Ovary (tissue), 9 donors: ENCODE data around the gene TMPRSS3. TPM values are rescaled to one million over a fixed set of nuclear protein-coding genes. Genes with fewer than 3 reads are reported as not detected.

ENCODE experiments used
- DNase-seq, 5 donors: peaks; one replicate each; pipeline ENCODE4 v3.0.0-alpha.2; 2019 to 2020
- H3K27ac ChIP-seq, 2 donors: fragments of 200-600 bp; one replicate each; pipeline versions ENCODE4 v1.5.1 to v1.8.0; 2019 to 2022
- H3K27me3 ChIP-seq: fragments of 200-600 bp; one replicate; pipeline ENCODE4 v1.8.0; 2022
- H3K36me3 ChIP-seq: fragments of 200-600 bp; sonication (generic); one replicate; pipeline ENCODE4 v1.5.1; 2019
- H3K4me1 ChIP-seq: one replicate; pipeline ENCODE4 v1.8.1; 2013; ENCODE audit warnings: mild to moderate bottlenecking, moderate library complexity; ENCODE audit not compliant: insufficient read depth
- H3K4me3 ChIP-seq: fragments of 200-600 bp; sonication (generic); one replicate; pipeline ENCODE4 v1.5.1; 2017
- H3K9me3 ChIP-seq, 2 donors: fragments of 200-600 bp in 1 of 2; sonication (generic) in 1 of 2; one replicate each; pipeline versions ENCODE4 v1.5.1 to v1.8.1; 2013 to 2019; ENCODE audit warnings: mild to moderate bottlenecking in 1 of 2, moderate library complexity in 1 of 2
- CTCF ChIP-seq, 3 donors: fragments of 450-650 bp in 2 of 3; fragments of 200-600 bp in 1 of 3; IDR thresholded peaks; one replicate each; pipeline versions ENCODE4 v1.5.1 to v1.8.0; 2016 to 2022; ENCODE audit warnings: antibody characterized with exemption in 3 of 3, mild to moderate bottlenecking in 1 of 3
- EP300 ChIP-seq: sonication (generic); formaldehyde crosslinking; IDR thresholded peaks from one replicate; pipeline ENCODE4 v1.6.1; 2017; ENCODE audit warnings: antibody characterized with exemption
- POLR2A ChIP-seq: fragments of 450-650 bp; IDR thresholded peaks from one replicate; pipeline ENCODE4 v1.6.1; 2017; ENCODE audit warnings: antibody characterized with exemption, mild to moderate bottlenecking, moderate library complexity
- WGBS, 3 donors: extraction: QIAGEN DNeasy Blood & Tissue Kit in 1 of 3; methylation state at CpG; one replicate each; pipeline versions ENCODE4 v1.1.5 to v1.1.7; 2013 to 2017; 5-methylcytosine and 5-hydroxymethylcytosine counted together
- intact Hi-C, 4 donors: fragments of 100-400 bp; cut with DNase I; formaldehyde crosslinking; loops; one replicate each; pipeline versions ENCODE4 v1.11.0 to v1.15.1; 2022 to 2023
- polyA plus RNA-seq, 2 donors: library from polyadenylated mRNA; stranded (reverse); fragments of 200-250 nt in 1 of 2; fragments of 350-450 nt in 1 of 2; fragmentation: Illumina TruSeq in 1 of 2; extraction: RNeasy Lipid Tissue Mini Kit (QIAGEN cat#74804) in 1 of 2; gene quantifications; one replicate each; pipeline ENCODE4 v1.2.3, GENCODE V29; 2013 to 2014
- total RNA-seq, 7 donors: library from RNA; depleted of rRNA in 2 of 7; stranded (reverse); fragments of >200 nt in 2 of 7; fragmentation: NEBNext Ultra II Directional in 3 of 7; extraction: Animal tissue kit (Norgen Biotek cat#: 25700) in 3 of 7; gene quantifications; one replicate each; pipeline versions ENCODE4 v1.1.0 to v1.2.4, GENCODE V29; 2016 to 2023
- donor health status: DM: no; HTN: no; CAD: no; lungs with moderate emphysema.
- donor health status: DM: no; HTN: no; CAD: no.
- donor health status: Bipolar disorder and iron deficiency.
- donor health status: DM: yes; HTN: yes; CAD: no.
- donor health status: DM: no; HTN: no; CAD: no.
- donor health status: DM: yes; HTN: yes; CAD: no.

TMPRSS3 gene
- total and polyA plus RNA-seq, 9 donors: 0.07 to 28.6 (median 1.4) TPM; not detected in 2

GRCh38 chr21:42393443-42393950 is 2.4 kb downstream of the TMPRSS3 start:
- Histone ChIP-seq H3K4me1 (no peaks in the 10 kb centered on the region), H3K36me3 (no peaks in the 10 kb centered on the region), H3K9me3 (no peaks in the 10 kb centered on the region), H3K27ac (no peak overlapping the region), H3K4me3 (no peak overlapping the region), H3K27me3 (no peaks in the 10 kb centered on the region)
- TF ChIP-seq EP300 (no peak), POLR2A (no peak), CTCF (IDR thresholded peaks at IDR 0.05) (no peak)
- intact Hi-C loops: no loop called here
- no peak for DNase-seq
- 76 to 80% (median 78%) methylated on average over 8 of the region's 8 CpGs for WGBS, 3 donors

- WGBS, 3 donors: 85 to 88% (median 87%) methylated on average over 17 of the region's 17 CpGs
- no peak overlapping the region for H3K27ac ChIP-seq
- TF ChIP-seq POLR2A (no peak), CTCF (IDR thresholded peaks at IDR 0.05) (no peak), EP300 (no peak)
- no peaks in the 10 kb centered on the region for H3K27me3 ChIP-seq
- DNase-seq: no peak
- H3K4me1 ChIP-seq: no peaks in the 10 kb centered on the region
- no peaks in the 10 kb centered on the region for H3K36me3 ChIP-seq
- intact Hi-C loops: no loop called here
- H3K4me3 ChIP-seq: no peak overlapping the region
- H3K9me3 ChIP-seq: no peaks in the 10 kb centered on the region
Observed at GRCh38 chr21:42392731-42393442, 3.0 kb downstream of the TMPRSS3 start.

GRCh38 chr21:42391297-42391696 is 4.6 kb downstream of the TMPRSS3 start:
- no peaks in the 10 kb centered on the region for H3K9me3 ChIP-seq
- H3K4me3 ChIP-seq: no peak overlapping the region
- H3K27ac ChIP-seq: no peak overlapping the region
- intact Hi-C loops: no loop called here
- no peak for DNase-seq
- no peaks in the 10 kb centered on the region for H3K4me1 ChIP-seq
- 68 to 77% (median 71%) methylated on average over 5 of the region's 5 CpGs for WGBS, 3 donors
- no peaks in the 10 kb centered on the region for H3K36me3 ChIP-seq
- no peaks in the 10 kb centered on the region for H3K27me3 ChIP-seq
- TF ChIP-seq POLR2A (no peak), EP300 (no peak), CTCF (IDR thresholded peaks at IDR 0.05) (no peak)

GRCh38 chr21:42390696-42391095 is 5.2 kb downstream of the TMPRSS3 start:
- no peaks in the 10 kb centered on the region for H3K36me3 ChIP-seq
- no peak for TF ChIP-seq POLR2A
- TF ChIP-seq EP300: no peak
- TF ChIP-seq CTCF (IDR thresholded peaks at IDR 0.05): no peak
- no peak for DNase-seq
- intact Hi-C loops: no loop called here
- no peak overlapping the region for H3K27ac ChIP-seq
- H3K27me3 ChIP-seq: no peaks in the 10 kb centered on the region
- WGBS, 3 donors: 57 to 63% (median 60%) methylated on average over 2 of the region's 2 CpGs
- no peak overlapping the region for H3K4me3 ChIP-seq
- no peaks in the 10 kb centered on the region for H3K9me3 ChIP-seq
- no peaks in the 10 kb centered on the region for H3K4me1 ChIP-seq
